ENCODE measurements around the gene EHMT1.

The EHMT1 gene

DNA sequence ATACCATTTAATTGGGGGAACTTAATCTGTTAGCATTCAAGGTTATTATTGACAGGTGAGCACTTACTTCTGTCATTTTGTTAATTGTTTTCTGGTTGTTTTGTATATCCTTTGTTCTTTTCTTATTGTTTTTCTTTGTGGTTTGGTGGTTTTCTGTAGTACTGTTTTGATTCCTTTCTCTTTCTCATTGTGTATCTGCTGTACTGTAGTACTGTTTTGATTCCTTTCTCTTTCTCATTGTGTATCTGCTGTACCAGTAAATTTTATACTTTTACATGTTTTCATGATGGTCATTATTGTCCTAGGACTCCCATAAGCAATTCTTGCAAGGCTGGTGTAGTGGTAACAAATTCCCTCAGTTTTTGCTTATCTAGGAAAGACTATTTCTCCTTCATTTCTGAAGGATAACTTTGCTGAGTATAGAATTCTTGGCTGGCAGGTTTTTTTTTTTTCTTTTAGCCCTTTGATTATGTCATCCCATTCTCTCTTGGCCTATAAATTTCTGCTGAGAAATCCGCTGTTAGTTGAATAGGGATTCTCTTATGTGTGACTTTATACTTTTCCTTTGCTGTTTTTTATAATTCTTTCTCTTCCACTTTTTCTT is 234.7 kb downstream of the EHMT1 start:
- H2AFZ ChIP-seq (ENCODE audit: low read depth, low read length): no peak overlapping the region
- no peaks in the 10 kb centered on the region for H3K4me1 ChIP-seq (ENCODE audit: insufficient read depth, low read length)
- no peak overlapping the region for H3K4me3 ChIP-seq (ENCODE audit: low read length)
- H3K27me3 ChIP-seq (ENCODE audit: insufficient read depth, low read length): no peaks in the 10 kb centered on the region
- peaks cover 2% of the 10 kb centered on the region for H3K9me3 ChIP-seq (ENCODE audit: low read length)
- H3K36me3 ChIP-seq (ENCODE audit: insufficient read depth, low read length): no peaks in the 10 kb centered on the region

DNA sequence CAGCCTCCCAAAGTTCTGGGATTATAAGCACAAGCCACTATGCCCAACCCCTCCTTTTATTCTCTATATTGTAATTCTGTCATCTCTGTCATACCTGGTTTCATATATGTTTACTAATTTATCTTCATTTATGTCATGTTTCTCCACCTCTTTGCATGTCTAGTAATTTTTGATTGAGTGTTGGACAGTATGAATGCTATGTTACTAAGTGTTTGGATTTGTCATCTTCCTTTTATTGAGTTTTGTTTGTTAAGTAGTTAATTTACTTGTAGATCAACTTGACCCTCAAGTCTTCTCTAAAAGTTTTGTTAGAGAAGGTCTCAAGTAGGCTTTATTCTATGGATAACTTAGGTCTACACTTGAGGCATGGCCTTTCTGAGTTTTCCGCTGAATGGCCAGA is 241.6 kb downstream of the EHMT1 start:
- H3K27me3 ChIP-seq (ENCODE audit: insufficient read depth, low read length): no peaks in the 10 kb centered on the region

DNA sequence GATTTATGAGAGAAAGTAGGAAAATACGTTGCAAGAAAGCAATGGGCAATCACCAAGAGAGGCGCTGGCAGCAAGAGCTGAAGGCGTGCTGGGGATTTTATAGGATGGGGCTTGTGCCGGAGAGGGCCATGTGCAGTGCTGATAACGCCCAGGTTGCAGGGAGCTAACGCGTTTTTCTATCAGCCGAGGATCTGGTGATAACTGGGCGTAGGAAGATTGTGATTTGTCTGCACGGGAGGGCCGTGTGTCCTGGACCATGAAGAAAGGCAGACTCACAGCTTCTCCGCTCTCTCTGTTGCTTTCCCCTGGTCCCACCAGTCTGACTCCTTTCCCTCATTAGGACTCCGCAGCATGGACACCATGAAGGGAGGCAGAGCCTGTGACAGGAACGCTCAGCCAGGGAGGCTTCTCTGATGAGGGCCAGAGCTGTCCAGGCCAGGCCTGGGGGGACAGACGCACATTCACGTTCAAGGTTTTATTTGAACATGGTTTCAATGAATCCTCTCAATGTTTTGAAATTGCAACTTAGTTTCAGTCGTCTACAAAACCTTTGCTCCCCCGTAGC is 246.9 kb downstream of the EHMT1 start:
- no peaks in the 10 kb centered on the region for H3K27me3 ChIP-seq (ENCODE audit: insufficient read depth, low read length)
- no peaks in the 10 kb centered on the region for H3K4me1 ChIP-seq (ENCODE audit: insufficient read depth, low read length)
- peaks cover 5% of the 10 kb centered on the region for H3K9me3 ChIP-seq (ENCODE audit: low read length)
- no peak overlapping the region for H2AFZ ChIP-seq (ENCODE audit: low read depth, low read length)
- H3K4me3 ChIP-seq (ENCODE audit: low read length): no peak overlapping the region
- H3K36me3 ChIP-seq (ENCODE audit: insufficient read depth, low read length): no peaks in the 10 kb centered on the region

More for the DNA sequence above, 241.6 kb downstream of the EHMT1 start:
- Histone ChIP-seq H3K36me3 (ENCODE audit: insufficient read depth, low read length) (no peaks in the 10 kb centered on the region), H3K4me1 (ENCODE audit: insufficient read depth, low read length) (no peaks in the 10 kb centered on the region), H3K9me3 (ENCODE audit: low read length) (peaks cover 8% of the 10 kb centered on the region), H2AFZ (ENCODE audit: low read depth, low read length) (no peak overlapping the region), H3K4me3 (ENCODE audit: low read length) (no peak overlapping the region)

DNA sequence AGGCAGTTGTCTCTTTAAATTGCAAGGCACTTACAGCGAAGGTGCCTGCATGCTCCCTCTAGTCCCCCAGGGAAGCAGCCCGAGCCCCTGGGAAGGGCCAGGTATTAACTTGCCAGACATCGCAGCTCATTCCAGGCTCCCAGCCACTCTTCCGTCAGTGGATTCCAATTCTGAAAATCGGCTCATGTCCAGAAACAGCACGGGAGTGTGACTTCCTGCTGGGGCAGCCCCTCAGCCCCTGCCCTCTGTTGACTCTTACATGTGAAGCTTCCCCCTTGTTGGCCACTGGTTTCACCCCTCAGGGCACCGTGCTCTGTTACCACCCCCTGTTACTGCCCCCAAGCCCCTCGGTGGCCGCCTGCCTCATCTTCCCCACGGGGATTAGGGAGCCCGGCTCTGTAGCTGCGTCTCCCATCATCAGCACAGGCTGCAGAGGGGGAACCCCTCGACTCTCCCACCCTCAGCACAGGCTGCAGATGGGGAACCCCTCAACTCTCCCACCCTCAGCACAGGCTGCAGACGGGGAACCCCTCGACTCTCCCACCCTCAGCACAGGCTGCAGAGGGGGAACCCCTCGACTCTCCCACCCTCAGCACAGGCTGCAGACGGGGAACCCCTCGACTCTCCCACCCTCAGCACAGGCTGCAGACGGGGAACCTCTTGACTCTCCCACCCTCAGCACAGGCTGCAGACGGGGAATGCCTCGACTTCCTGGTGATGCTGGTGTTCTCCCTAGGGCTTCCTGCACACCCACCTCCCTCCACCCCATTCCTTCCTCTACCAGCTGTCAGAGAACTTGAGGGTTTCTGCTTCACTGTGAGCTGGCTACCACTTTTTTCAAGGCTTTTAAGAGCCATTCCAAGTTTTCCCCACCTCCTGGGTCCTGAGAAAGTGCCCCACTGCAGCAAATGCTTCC is 247.7 kb downstream of the EHMT1 start:
- H3K9me3 ChIP-seq (ENCODE audit: low read length): peaks cover 2% of the 10 kb centered on the region
- H2AFZ ChIP-seq (ENCODE audit: low read depth, low read length): no peak overlapping the region
- H3K4me1 ChIP-seq (ENCODE audit: insufficient read depth, low read length): no peaks in the 10 kb centered on the region
- no peaks in the 10 kb centered on the region for H3K36me3 ChIP-seq (ENCODE audit: insufficient read depth, low read length)
- no peaks in the 10 kb centered on the region for H3K27me3 ChIP-seq (ENCODE audit: insufficient read depth, low read length)
- no peak overlapping the region for H3K4me3 ChIP-seq (ENCODE audit: low read length)

DNA sequence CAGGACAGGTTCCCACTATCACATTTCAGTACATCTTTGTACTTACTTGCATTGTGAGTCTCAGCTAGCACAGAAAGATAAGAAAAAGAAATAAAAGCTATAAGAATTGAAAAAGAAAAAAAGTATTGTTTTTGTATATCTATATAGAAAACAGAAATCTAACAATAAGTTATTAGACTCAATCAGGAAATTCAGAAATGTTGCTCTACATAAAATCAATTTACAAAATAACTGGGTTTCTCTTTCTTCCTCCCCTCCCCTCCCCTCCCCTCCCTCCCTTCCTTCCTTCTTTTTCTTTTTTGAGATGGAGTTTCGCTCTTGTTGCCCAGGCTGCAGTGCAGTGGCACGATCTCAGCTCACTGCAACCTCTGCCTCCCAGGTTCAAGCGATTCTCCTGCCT is 251.6 kb downstream of the EHMT1 start:
- Histone ChIP-seq H3K4me1 (ENCODE audit: insufficient read depth, low read length) (no peaks in the 10 kb centered on the region), H3K27me3 (ENCODE audit: insufficient read depth, low read length) (peaks cover 6% of the 10 kb centered on the region), H3K9me3 (ENCODE audit: low read length) (no peaks in the 10 kb centered on the region), H2AFZ (ENCODE audit: low read depth, low read length) (no peak overlapping the region), H3K4me3 (ENCODE audit: low read length) (no peak overlapping the region), H3K36me3 (ENCODE audit: insufficient read depth, low read length) (no peaks in the 10 kb centered on the region)

DNA sequence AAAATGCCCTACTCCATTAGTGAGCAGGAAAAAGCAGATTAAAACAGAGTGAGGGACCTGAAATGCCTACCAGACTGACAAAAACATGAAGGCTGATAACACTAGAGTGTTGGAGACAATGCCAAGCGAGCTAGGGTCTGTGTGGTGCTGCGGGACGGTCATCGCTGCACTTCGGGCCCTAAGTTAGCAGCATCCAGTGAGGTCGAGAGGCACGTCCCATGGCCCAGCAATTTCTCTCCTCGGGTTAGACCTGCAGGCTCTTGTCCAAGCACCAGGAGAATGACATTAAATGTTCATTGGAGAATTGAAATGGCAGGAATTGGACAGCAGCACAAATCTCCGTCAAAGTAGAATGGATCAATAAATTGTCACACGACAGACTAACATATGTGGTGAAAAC is 253.5 kb downstream of the EHMT1 start:
- H2AFZ ChIP-seq (ENCODE audit: low read depth, low read length): no peak overlapping the region
- H3K27me3 ChIP-seq (ENCODE audit: insufficient read depth, low read length): peaks cover 22% of the 10 kb centered on the region
- peaks cover 9% of the 10 kb centered on the region for H3K9me3 ChIP-seq (ENCODE audit: low read length)
- H3K4me1 ChIP-seq (ENCODE audit: insufficient read depth, low read length): no peaks in the 10 kb centered on the region
- no peaks in the 10 kb centered on the region for H3K36me3 ChIP-seq (ENCODE audit: insufficient read depth, low read length)
- no peak overlapping the region for H3K4me3 ChIP-seq (ENCODE audit: low read length)

DNA sequence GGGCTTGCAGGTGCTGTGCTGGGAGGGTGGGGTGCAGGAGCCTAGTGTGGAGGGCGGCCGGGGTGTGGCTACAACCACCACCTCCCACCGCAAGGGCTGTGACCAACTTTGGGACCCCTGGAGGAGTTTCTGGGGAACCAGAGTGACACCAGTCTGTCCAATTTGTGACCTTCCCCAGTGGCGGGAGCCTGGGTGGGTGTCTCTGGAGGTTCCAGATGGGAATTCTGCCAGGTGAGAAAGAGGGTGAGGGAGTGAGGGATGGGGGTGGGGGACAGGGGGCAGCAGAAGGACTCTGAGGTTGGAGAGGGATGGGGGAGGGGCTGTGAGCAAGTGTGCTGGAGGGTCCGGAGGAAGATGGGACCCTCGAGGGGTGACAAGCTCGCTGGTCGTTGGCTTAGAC is 254.6 kb downstream of the EHMT1 start:
- H2AFZ ChIP-seq (ENCODE audit: low read depth, low read length): no peak overlapping the region
- peaks cover 25% of the 10 kb centered on the region for H3K27me3 ChIP-seq (ENCODE audit: insufficient read depth, low read length)
- peaks cover 9% of the 10 kb centered on the region for H3K9me3 ChIP-seq (ENCODE audit: low read length)
- no peaks in the 10 kb centered on the region for H3K36me3 ChIP-seq (ENCODE audit: insufficient read depth, low read length)
- H3K4me3 ChIP-seq (ENCODE audit: low read length): no peak overlapping the region
- peaks cover 3% of the 10 kb centered on the region for H3K4me1 ChIP-seq (ENCODE audit: insufficient read depth, low read length)

DNA sequence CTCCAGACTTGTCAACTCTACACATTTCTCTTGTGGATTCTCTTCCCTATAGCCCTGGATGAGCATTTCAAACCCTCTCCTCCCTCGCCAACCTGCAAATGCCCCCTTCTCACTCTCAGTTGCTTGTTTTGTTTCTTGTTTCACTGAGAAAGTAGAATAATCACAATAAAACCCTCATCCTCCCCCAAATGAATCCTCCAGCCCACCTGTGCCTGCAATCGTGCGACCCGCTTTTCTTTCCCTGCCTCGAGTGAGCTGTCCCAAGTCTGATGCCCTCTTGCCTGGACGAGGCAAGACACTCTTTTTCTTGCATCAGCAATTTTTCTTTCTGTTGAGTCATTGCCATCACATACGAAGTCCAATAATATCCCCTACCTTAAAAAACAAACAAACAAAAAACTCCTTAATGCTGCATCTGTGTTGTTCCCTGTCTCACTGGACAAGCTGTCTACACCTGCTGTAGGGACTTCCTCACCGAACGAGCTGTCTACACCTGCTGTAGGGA is 255.1 kb downstream of the EHMT1 start:
- H3K27me3 ChIP-seq (ENCODE audit: insufficient read depth, low read length): peaks cover 25% of the 10 kb centered on the region
- no peak overlapping the region for H3K4me3 ChIP-seq (ENCODE audit: low read length)
- peaks cover 4% of the 10 kb centered on the region for H3K4me1 ChIP-seq (ENCODE audit: insufficient read depth, low read length)
- peaks cover 9% of the 10 kb centered on the region for H3K9me3 ChIP-seq (ENCODE audit: low read length)
- H3K36me3 ChIP-seq (ENCODE audit: insufficient read depth, low read length): no peaks in the 10 kb centered on the region
- no peak overlapping the region for H2AFZ ChIP-seq (ENCODE audit: low read depth, low read length)

DNA sequence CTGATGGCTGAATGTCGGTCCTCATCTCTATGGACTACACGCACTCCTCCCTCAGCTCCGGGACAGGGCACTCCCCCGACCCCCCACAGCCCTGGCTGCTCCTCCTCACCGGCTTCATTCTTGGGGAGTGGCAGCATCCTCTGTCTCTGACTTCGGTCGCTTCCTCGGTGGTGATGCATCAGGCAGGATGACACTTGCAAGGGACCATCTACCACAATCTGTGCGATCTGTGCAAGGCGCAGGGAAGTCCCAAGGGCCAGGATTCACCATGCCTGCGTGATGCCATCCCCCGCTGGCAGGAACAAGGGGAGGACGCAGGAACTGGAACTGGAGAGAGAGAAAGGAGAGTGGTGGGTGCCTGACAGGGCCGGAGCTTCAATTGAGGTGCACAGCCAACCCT is 256.5 kb downstream of the EHMT1 start:
- Histone ChIP-seq H3K4me1 (ENCODE audit: insufficient read depth, low read length) (peaks cover 4% of the 10 kb centered on the region), H3K9me3 (ENCODE audit: low read length) (peaks cover 9% of the 10 kb centered on the region), H3K27me3 (ENCODE audit: insufficient read depth, low read length) (peaks cover 25% of the 10 kb centered on the region), H3K4me3 (ENCODE audit: low read length) (no peak overlapping the region), H3K36me3 (ENCODE audit: insufficient read depth, low read length) (no peaks in the 10 kb centered on the region), H2AFZ (ENCODE audit: low read depth, low read length) (no peak overlapping the region)

DNA sequence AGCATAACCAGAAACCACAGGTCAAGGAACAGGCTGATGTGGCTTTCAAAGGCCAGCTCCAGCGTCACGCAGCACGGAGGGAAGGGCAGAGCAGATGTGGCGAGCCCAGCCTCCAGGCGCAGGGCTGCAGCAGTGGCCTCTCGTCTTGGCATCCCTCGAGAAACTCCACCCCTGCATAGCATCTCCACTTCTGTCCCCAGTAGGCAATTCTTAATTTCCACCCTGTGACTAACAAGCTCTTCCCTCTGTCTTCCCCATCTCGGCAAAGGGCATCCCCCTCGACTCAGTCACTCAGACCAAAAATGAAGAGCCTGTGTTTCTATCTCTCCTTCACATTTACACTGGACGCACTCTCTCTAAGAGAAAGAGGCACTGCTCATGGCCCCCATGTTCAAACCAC is 257.0 kb downstream of the EHMT1 start:
- no peak overlapping the region for H3K4me3 ChIP-seq (ENCODE audit: low read length)
- H3K4me1 ChIP-seq (ENCODE audit: insufficient read depth, low read length): peaks cover 4% of the 10 kb centered on the region
- no peaks in the 10 kb centered on the region for H3K36me3 ChIP-seq (ENCODE audit: insufficient read depth, low read length)
- no peak overlapping the region for H2AFZ ChIP-seq (ENCODE audit: low read depth, low read length)
- H3K9me3 ChIP-seq (ENCODE audit: low read length): peaks cover 9% of the 10 kb centered on the region
- peaks cover 25% of the 10 kb centered on the region for H3K27me3 ChIP-seq (ENCODE audit: insufficient read depth, low read length)

DNA sequence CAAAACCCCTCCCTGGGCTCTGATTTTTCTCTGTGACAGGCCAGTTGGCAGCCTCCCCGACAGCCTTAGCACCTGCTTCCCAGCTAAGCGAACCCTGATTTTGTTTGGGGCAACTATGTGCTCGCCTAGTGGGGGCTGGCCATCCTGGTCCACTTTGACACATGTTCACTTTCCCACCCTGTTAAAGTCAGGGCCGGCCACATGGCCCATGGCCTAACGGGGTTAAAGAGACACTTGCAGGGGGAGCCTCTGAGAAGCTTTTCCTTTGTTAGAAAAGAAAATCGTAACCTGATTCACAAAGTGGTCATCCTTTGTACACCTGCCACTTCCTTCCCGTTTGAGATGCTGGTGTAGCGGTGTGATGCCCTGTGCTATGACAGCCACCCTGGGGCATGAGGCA is 257.5 kb downstream of the EHMT1 start:
- Histone ChIP-seq H3K4me3 (ENCODE audit: low read length) (no peak overlapping the region), H3K27me3 (ENCODE audit: insufficient read depth, low read length) (peaks cover 25% of the 10 kb centered on the region), H3K4me1 (ENCODE audit: insufficient read depth, low read length) (peaks cover 4% of the 10 kb centered on the region), H3K9me3 (ENCODE audit: low read length) (peaks cover 9% of the 10 kb centered on the region), H2AFZ (ENCODE audit: low read depth, low read length) (no peak overlapping the region), H3K36me3 (ENCODE audit: insufficient read depth, low read length) (no peaks in the 10 kb centered on the region)

DNA sequence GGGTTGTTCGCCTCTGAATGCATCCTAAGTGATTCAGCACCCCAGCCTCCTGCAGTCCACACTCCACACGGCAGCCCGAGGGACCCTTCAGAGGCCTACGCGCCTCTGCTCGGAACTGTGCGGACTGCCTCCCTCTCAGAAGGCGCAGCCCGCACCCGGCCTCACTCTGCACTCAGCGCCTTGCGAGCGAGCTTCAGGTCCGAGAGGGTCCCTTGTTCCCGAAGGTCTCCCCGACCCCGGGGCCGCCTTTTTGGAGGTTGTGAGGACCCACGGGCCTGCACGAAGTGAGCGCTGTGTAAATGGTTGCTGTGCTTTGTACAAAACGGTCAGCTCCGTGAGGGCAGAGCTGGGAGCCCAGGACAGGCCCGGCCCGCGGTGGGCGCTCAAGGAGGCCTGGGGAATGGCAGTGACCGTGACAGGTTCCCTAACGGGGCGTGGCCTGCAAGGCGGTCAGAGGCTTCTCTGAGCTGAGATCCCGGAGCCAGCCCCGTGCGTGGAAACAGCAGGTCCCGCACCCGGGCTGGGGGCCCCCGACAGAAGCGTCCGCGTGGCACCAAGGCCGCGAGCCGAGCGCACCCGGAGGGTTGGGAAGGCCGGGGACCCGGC is 258.1 kb downstream of the EHMT1 start:
- Histone ChIP-seq H3K36me3 (ENCODE audit: insufficient read depth, low read length) (no peaks in the 10 kb centered on the region), H3K9me3 (ENCODE audit: low read length) (peaks cover 9% of the 10 kb centered on the region), H3K27me3 (ENCODE audit: insufficient read depth, low read length) (peaks cover 25% of the 10 kb centered on the region), H2AFZ (ENCODE audit: low read depth, low read length) (no peak overlapping the region), H3K4me3 (ENCODE audit: low read length) (no peak overlapping the region), H3K4me1 (ENCODE audit: insufficient read depth, low read length) (peaks cover 4% of the 10 kb centered on the region)
